VCaP (cell line): ENCODE results near the gene DNAJB6.

Experiments used
- H3K27ac ChIP-seq: fragments of 450-650 bp; 2 replicates; pipeline ENCODE4 v1.5.1; 2017
- CTCF ChIP-seq: fragments of 450-650 bp; conservative IDR thresholded peaks from 2 replicates; pipeline ENCODE4 v1.5.1; 2017; ENCODE audit warnings: mild to moderate bottlenecking, moderate library complexity

DNAJB6 gene

DNA sequence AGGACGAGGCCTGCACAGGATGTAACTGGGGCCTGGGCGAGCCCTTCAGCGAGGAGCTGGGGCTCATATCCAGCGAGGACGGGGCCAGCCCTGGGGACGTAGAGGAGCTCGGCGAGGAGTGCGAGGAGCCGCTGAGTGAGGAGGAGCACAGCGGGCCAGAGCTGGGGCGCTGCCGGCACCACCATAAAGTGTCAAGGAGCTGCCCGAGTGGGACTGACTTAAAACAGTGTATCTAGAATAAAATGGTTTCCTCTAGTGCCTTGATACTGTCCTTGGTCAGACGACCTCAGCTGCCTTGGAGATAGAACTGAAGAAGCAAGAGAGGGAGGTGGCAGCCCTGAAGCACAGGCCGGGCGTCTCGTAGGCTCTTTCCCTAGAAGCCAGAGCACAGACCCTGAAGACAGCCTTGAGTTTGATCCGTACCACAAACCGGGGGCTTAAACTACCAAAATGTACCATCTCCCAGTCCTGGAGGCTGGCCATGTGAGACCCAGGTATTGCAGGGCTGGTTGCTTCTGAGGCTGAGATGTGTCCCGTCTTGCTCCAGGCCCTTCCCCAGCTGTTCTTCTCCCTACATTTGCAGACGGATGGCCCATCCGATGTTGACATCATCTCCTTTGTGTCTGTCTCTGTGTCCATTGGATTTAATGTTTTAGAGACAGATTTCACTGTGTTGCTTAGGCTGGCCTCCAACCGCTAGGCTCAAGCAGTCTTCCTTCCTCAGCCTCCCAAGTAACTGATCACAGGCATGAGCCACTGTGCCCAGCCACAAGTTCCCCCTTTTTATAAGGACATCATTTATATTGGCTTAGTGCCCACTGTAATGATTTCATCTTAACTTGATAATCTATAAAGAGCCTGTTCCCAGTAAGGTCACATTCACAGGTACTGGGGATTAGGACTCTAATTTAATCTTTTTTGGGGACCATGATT lies 35.8 kb downstream of the DNAJB6 start:
- H3K27ac ChIP-seq, result no peak overlapping the region
- no peak for TF ChIP-seq CTCF

DNA sequence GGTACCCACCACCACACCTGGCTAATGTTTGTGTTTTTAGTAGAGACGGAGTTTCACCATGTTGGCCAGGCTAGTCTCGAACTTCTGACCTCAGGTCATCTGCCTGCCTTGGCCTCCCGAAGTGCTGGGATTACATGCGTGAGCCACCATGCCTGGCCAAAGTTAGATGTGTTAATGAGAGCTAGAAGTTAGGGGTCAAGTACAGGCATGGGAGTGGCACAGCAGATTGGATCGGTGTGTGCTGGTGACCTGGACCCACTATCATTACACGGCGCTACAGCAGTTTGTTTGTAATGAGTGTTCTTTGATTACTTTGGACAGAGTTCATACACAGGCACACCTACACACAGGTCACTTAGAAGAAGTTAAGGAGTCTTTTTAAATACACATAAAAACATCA lies 36.7 kb downstream of the DNAJB6 start:
- TF ChIP-seq CTCF, result no peak
- H3K27ac ChIP-seq, result no peak overlapping the region

- H3K27ac ChIP-seq, result no peak overlapping the region
- TF ChIP-seq CTCF, result no peak
Observed at GRCh38 chr7:157375410-157375809, 38.6 kb downstream of the DNAJB6 start.

DNA sequence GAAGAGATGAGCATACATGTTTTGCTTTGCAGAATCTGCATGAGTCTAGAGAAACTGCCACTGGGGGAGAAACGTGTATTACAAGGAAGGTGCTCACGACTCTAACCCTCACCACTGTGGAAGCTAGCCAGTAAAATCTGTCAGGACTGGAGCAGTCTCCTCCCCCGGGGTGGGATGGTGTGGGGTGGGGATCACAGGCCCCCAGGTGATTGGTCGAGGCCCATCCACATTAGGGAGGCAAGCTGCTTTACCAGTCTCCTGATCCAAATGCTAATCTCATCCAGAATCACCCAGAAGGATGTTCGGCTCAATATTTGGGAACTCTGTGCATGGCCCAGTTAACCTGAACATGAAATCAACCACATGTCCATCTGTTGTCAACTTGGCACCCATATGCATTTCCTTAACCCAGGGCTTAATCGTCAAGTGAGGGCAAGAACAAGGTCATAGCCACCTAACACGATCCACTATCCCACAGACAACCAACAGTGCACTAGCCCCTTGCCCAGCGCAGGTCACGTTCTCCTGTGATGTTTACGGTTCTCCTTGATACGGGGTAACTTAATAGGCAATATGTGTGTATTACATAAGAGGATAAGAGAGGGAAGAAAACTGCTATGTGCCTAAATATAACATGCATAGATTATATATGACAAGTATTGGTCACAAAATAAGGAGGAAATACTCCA lies 40.8 kb downstream of the DNAJB6 start:
- TF ChIP-seq CTCF, result no peak
- no peak overlapping the region for H3K27ac ChIP-seq

DNA sequence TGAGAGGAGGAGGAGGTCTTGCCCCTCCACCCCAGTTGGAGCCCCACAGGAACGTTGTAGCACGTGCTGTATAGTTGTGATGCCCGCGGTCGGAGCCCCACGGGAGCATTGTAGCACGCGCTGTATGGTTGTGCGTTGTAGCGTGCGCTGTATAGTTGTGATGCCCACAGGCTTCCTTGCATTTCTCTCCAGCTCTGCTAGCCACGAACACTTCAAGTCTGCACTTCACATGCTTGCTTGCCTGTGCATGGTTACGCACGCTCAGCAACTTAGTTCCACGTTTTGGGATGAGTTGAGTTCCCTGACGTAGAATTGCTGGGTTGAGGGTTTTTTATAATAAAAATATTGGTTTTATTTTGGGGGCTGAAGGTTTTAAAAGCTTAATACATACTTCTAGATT lies 41.6 kb downstream of the DNAJB6 start:
- H3K27ac ChIP-seq, result no peak overlapping the region
- TF ChIP-seq CTCF, result no peak

GRCh38 chr7:157379493-157379892 lies 42.7 kb downstream of the DNAJB6 start:
- no peak for TF ChIP-seq CTCF
- no peak overlapping the region for H3K27ac ChIP-seq

DNA sequence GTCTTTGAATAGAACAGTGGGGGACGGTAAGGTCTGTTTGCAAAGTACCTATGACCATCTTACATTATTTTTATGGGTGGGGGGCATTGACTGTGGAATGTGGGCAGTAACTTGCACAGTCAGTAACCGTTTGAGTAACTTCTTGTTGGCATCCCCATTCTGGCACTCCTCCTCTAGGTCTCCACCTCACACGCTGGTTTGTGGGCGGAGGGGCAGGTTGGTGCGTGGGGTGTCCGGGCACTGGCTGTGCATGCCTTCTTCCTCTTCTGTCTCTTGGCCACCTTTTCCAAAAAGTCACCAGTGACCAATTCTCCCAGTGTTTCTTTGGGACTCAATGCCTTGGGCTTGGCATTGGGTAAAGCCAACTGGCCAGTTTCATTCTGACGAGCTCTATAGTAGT lies 43.6 kb downstream of the DNAJB6 start:
- TF ChIP-seq CTCF, result no peak
- H3K27ac ChIP-seq, result no peak overlapping the region
